NCI-H345 (cell line): ENCODE measurements around the gene GCFC2.

ENCODE experiments used
- DNase-seq: peaks from one replicate; lab custom pipeline; 2025; lab: John Stamatoyannopoulos, UW

The GCFC2 gene

GRCh38 chr2:75622929-75623328, 87.8 kb downstream of the GCFC2 start:
- DNase-seq, result no peak

GRCh38 chr2:75622500-75622899, 88.2 kb downstream of the GCFC2 start:
- no peak for DNase-seq

- DNase-seq, result no peak
Measured at GRCh38 chr2:75621228-75621627, 89.5 kb downstream of the GCFC2 start.

- no peak for DNase-seq
Measured at GRCh38 chr2:75619956-75620740, 90.6 kb downstream of the GCFC2 start.

DNA sequence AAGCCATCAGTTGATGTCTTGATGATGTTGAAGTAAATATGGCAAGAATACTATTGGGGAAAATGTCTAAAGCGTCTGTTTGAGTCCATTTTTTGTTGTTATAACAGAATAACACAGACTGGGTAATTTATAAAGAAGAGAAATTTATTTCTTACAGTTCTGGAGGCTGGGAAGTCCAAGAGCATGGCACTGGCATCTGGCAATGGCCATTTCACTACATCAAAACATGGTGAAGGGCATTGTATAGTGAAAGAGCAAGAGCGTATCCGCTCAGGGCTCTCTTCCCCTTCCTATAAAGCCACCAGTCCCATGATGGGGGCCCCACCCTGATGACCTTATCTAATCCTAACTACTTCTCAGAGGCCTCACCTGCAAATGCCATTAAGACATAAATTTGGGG, 93.8 kb downstream of the GCFC2 start:
- DNase-seq, result no peak

- DNase-seq, result no peak
Measured at GRCh38 chr2:75616406-75616805, 94.3 kb downstream of the GCFC2 start.

GRCh38 chr2:75614162-75614651, 96.5 kb downstream of the GCFC2 start:
- no peak for DNase-seq

GRCh38 chr2:75612862-75613243, 97.9 kb downstream of the GCFC2 start:
- no peak for DNase-seq
